IMR-90 (cell line): ENCODE results near the gene POLR3A. TPM values are rescaled to one million over a fixed set of nuclear protein-coding genes. Genes with fewer than 3 reads are reported as not detected.

ENCODE experiments used
- ATAC-seq: fragments of 200-7000 bp; cut with Tn5 transposase; 2 replicates; pipeline ENCODE4 v1.9.1; 2020; ENCODE audit warnings: low read depth, mild to moderate bottlenecking, moderate library complexity
- BruUV-seq: library from RNA; stranded (reverse); fragments of 400-500 nt; replicated peaks from 2 replicates; lab custom pipeline; 2021; lab: Mats Ljungman, UMichigan
- CTCF ChIA-PET: fragments of 300-600 bp; formaldehyde crosslinking; extraction: SDS; loops from one replicate; lab custom pipeline; 2021; ENCODE audit warnings: antibody characterized with exemption; lab: Yijun Ruan, JAX
- POLR2A ChIA-PET: fragments of 300-600 bp; sonication (Branson Sonifier 250); formaldehyde crosslinking; loops from one replicate; lab custom pipeline; 2022; ENCODE audit warnings: antibody characterized with exemption; ENCODE audit not compliant: unreplicated experiment; lab: Charles Lee
- DNase-seq: peaks from one replicate; pipeline ENCODE4 v3.0.0; 2013
- H2AFZ ChIP-seq: replicated peaks from 2 replicates; pipeline ENCODE3; 2013; ENCODE audit warnings: low read length, mild to moderate bottlenecking; ENCODE audit not compliant: poor library complexity
- H2AK5ac ChIP-seq: 2 replicates; pipeline ENCODE4 v1.6.1; 2013; ENCODE audit warnings: low read depth, low read length, inconsistent platforms
- H2AK9ac ChIP-seq: replicated peaks from 2 replicates; pipeline ENCODE3; 2013; ENCODE audit warnings: mild to moderate bottlenecking, low read depth, low read length, moderate library complexity; ENCODE audit not compliant: poor library complexity
- H2BK120ac ChIP-seq: 2 replicates; pipeline ENCODE4 v1.6.1; 2013; ENCODE audit warnings: low read depth, low read length, inconsistent platforms
- H2BK15ac ChIP-seq: 3 replicates; pipeline ENCODE4 v1.6.1; 2013; ENCODE audit warnings: low read depth, low read length, inconsistent platforms
- H2BK20ac ChIP-seq: 2 replicates; pipeline ENCODE4 v1.6.1; 2013; ENCODE audit warnings: low read depth, mild to moderate bottlenecking, inconsistent platforms, low read length, moderate library complexity
- H2BK5ac ChIP-seq: 2 replicates; pipeline ENCODE4 v1.6.1; 2013; ENCODE audit warnings: mild to moderate bottlenecking, low read depth, low read length, inconsistent platforms; ENCODE audit not compliant: poor library complexity, severe bottlenecking
- H3K14ac ChIP-seq: replicated peaks from 2 replicates; pipeline ENCODE4 v1.6.1; 2013; ENCODE audit warnings: low read depth, low read length, inconsistent platforms
- H3K18ac ChIP-seq: 2 replicates; pipeline ENCODE4 v1.6.1; 2013; ENCODE audit warnings: low read depth, low read length, control low read depth
- H3K23ac ChIP-seq: 2 replicates; pipeline ENCODE4 v1.6.1; 2013; ENCODE audit warnings: low read depth, low read length, inconsistent platforms
- H3K27ac ChIP-seq: 2 replicates; pipeline ENCODE4 v1.5.1; 2013; ENCODE audit warnings: mild to moderate bottlenecking, control low read depth, low read length; ENCODE audit not compliant: insufficient read depth
- H3K27me3 ChIP-seq: 2 replicates; pipeline ENCODE4 v1.6.1; 2013; ENCODE audit warnings: low read length; ENCODE audit not compliant: control insufficient read depth, insufficient read depth
- H3K36me3 ChIP-seq: 2 replicates; pipeline ENCODE4 v1.6.1; 2013; ENCODE audit warnings: low read length, mixed read lengths; ENCODE audit not compliant: control insufficient read depth, insufficient read depth
- H3K4ac ChIP-seq: 2 replicates; pipeline ENCODE4 v1.6.1; 2013; ENCODE audit warnings: low read depth, low read length, inconsistent platforms
- H3K4me1 ChIP-seq: 2 replicates; pipeline ENCODE4 v1.6.1; 2013; ENCODE audit warnings: low read length, mixed read lengths; ENCODE audit not compliant: control insufficient read depth, insufficient read depth
- H3K4me2 ChIP-seq: 2 replicates; pipeline ENCODE4 v1.6.1; 2013; ENCODE audit warnings: low read depth, mild to moderate bottlenecking, control low read depth, low read length, moderate library complexity
- H3K4me3 ChIP-seq: 2 replicates; pipeline ENCODE4 v1.5.1; 2013; ENCODE audit warnings: low read depth, mild to moderate bottlenecking, control low read depth, low read length, moderate library complexity; ENCODE audit not compliant: insufficient read depth
- H3K56ac ChIP-seq: 2 replicates; pipeline ENCODE4 v1.6.1; 2013; ENCODE audit warnings: low read length, inconsistent platforms; ENCODE audit not compliant: insufficient read depth; ENCODE audit errors: extremely low read depth
- H3K79me1 ChIP-seq, 2 experiments: 2 replicates each; pipeline ENCODE4 v1.6.1; 2013; ENCODE audit warnings: low read length in 2 of 2, inconsistent platforms in 1 of 2, low read depth in 1 of 2
- H3K9ac ChIP-seq: 2 replicates; pipeline ENCODE4 v1.6.1; 2013; ENCODE audit warnings: low read depth, low read length, control low read depth
- H3K9me1 ChIP-seq: 2 replicates; pipeline ENCODE4 v1.6.1; 2013; ENCODE audit warnings: low read length, inconsistent platforms; ENCODE audit not compliant: insufficient read depth
- H3K9me3 ChIP-seq: 2 replicates; pipeline ENCODE4 v1.6.1; 2013; ENCODE audit warnings: low read length; ENCODE audit not compliant: control insufficient read depth, insufficient read depth
- H4K20me1 ChIP-seq: 2 replicates; pipeline ENCODE4 v1.6.1; 2013; ENCODE audit warnings: low read length, inconsistent platforms; ENCODE audit not compliant: insufficient read depth
- H4K5ac ChIP-seq: 2 replicates; pipeline ENCODE4 v1.6.1; 2013; ENCODE audit warnings: mild to moderate bottlenecking, low read depth, low read length, control low read depth
- H4K8ac ChIP-seq, 2 experiments: 2 replicates each; pipeline ENCODE4 v1.6.1; 2013; ENCODE audit warnings: low read depth in 2 of 2, low read length in 2 of 2, control low read depth in 1 of 2, inconsistent platforms in 1 of 2
- H4K91ac ChIP-seq: 2 replicates; pipeline ENCODE4 v1.6.1; 2013; ENCODE audit warnings: low read depth, low read length, inconsistent platforms; ENCODE audit not compliant: insufficient read depth
- BHLHE40 ChIP-seq: fragments of 150-350 bp; IDR thresholded peaks from 2 replicates; pipeline ENCODE4 v1.6.1; 2016; ENCODE audit warnings: mild to moderate bottlenecking, low read depth, low read length
- CEBPB ChIP-seq: IDR thresholded peaks from 2 replicates; pipeline ENCODE4 v1.6.1; 2012; ENCODE audit warnings: low read depth, low read length, improper control_type of control experiment
- CHD1 ChIP-seq: IDR thresholded peaks from 2 replicates; pipeline ENCODE4 v1.6.1; 2012; ENCODE audit warnings: low read depth, low read length, improper control_type of control experiment
- FOS ChIP-seq: fragments of 150-350 bp; IDR thresholded peaks from 2 replicates; pipeline ENCODE4 v1.6.1; 2016; ENCODE audit warnings: low read depth, low read length
- MAZ ChIP-seq: IDR thresholded peaks from 2 replicates; pipeline ENCODE4 v1.6.1; 2012; ENCODE audit warnings: low read depth, mild to moderate bottlenecking, low read length, improper control_type of control experiment, moderate library complexity, borderline replicate concordance
- RCOR1 ChIP-seq: IDR thresholded peaks from 2 replicates; pipeline ENCODE4 v1.6.1; 2012; ENCODE audit warnings: mild to moderate bottlenecking, low read length, improper control_type of control experiment; ENCODE audit not compliant: insufficient replicate concordance
- WGBS, 2 experiments: methylation state at CpG; one replicate each; pipeline versions ENCODE4 v1.1.5 to v1.1.7; 2013; ENCODE audit warnings: missing lambda C conversion rate in 2 of 2; ENCODE audit not compliant: insufficient read length in 1 of 2; ENCODE audit errors: extremely low coverage in 2 of 2; 5-methylcytosine and 5-hydroxymethylcytosine counted together
- dilution Hi-C: fragments of 300-500 bp; cut with HindIII; formaldehyde crosslinking; loops from one replicate; pipeline ENCODE4 v1.14.3; 2018; ENCODE audit warnings: low sequenced_read_pairs; ENCODE audit not compliant: unreplicated experiment
- in situ Hi-C: fragments of 300-500 bp; cut with MboI; formaldehyde crosslinking; loops from 3 replicates; pipeline ENCODE4 v1.14.3; 2019; ENCODE audit warnings: low sequenced_read_pairs, inconsistent platforms, mixed read lengths
- intact Hi-C: fragments of 100-400 bp; cut with micrococcal nuclease; formaldehyde crosslinking; loops from 2 replicates; pipeline ENCODE4 v1.10.0; 2022
- polyA plus RNA-seq, 3 experiments: library from polyadenylated mRNA; depleted of rRNA; stranded (reverse); fragments of >200 nt; gene quantifications; 2 replicates each; pipeline ENCODE4 v1.2.3, GENCODE V29; 2012; ENCODE audit warnings: low replicate concordance in 1 of 3
- total RNA-seq: library from RNA; depleted of rRNA; stranded (reverse); fragments of >200 nt; gene quantifications from 2 replicates; pipeline ENCODE4 v1.2.3, GENCODE V29; 2012
- TF ChIP-seq, protein P1 (sequence below): fragments of 150-350 bp; IDR thresholded peaks from 2 replicates; pipeline ENCODE4 v1.6.1; 2017; ENCODE audit warnings: mild to moderate bottlenecking, antibody characterized with exemption, low read length, low read depth

Gene POLR3A
- total and polyA plus RNA-seq, 2 of the 4 experiments (the other 2 are of a cell fraction), result 11.9 to 24.4 TPM

DNA sequence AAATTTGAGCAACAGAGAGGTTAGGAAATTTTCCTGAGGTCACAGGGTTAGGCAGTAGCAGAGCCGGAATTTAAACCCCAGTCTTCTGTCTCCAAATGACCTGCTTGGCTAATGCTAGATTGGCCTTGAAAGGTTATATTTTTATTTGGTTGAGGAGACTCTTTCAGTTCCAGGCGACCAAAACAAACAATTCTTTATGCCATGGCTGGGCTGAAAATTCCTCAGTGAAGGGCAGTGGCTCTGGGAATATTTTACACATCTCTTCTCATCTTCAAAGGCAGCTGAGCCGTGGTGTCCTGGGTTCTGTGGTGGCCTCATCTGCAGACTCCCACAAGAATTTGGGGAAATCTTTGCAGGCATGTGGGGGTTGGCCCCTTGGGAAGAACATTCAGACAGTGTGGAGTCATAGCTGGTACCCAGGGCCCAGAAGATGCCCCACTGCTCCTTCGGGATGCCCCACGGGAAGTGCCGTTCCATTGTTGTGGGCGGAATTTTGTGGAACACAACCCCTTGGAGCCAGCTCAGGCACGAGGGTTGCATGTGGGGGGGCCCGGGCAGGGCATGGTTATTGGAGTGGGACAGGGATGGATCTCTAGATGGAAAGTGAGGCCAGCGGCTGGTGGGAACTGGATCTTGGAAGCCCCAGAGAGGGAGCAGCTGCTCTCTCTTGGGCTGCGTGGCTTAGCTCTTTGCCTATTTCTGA lies 37.6 kb upstream of the POLR3A start:
- Histone ChIP-seq H3K14ac (no peak overlapping the region), H4K5ac (no peak overlapping the region), H2BK5ac (no peak overlapping the region), H2AK5ac (no peak overlapping the region), H2AK9ac (no peak overlapping the region), H3K4me3 (no peak overlapping the region), H3K23ac (no peak overlapping the region), H3K4me1 (no peaks in the 10 kb centered on the region), H3K4me2 (no peak overlapping the region), H4K8ac (no peak overlapping the region), H3K56ac (no peak overlapping the region), H3K9ac (no peak overlapping the region), H3K9me3 (no peaks in the 10 kb centered on the region), H3K36me3 (no peaks in the 10 kb centered on the region), H3K79me1 (no peaks in the 10 kb centered on the region), H3K4ac (no peak overlapping the region), H4K20me1 (no peaks in the 10 kb centered on the region), H2BK20ac (no peak overlapping the region), H4K91ac (no peak overlapping the region), H3K9me1 (no peaks in the 10 kb centered on the region; the same call in 1 of the 2 replicates), H3K27me3 (peaks cover 10% of the 10 kb centered on the region), H3K18ac (no peak overlapping the region), H2BK120ac (no peak overlapping the region), H2BK15ac (no peak overlapping the region), H3K27ac (no peak overlapping the region), H2AFZ (no peak overlapping the region)
- ChIA-PET CTCF (no interaction called here), POLR2A (no interaction called here)
- TF ChIP-seq CEBPB (no peak), CHD1 (no peak), MAZ (no peak), RCOR1 (no peak), FOS (no peak), BHLHE40 (no peak)
- TF ChIP-seq, protein P1, sequence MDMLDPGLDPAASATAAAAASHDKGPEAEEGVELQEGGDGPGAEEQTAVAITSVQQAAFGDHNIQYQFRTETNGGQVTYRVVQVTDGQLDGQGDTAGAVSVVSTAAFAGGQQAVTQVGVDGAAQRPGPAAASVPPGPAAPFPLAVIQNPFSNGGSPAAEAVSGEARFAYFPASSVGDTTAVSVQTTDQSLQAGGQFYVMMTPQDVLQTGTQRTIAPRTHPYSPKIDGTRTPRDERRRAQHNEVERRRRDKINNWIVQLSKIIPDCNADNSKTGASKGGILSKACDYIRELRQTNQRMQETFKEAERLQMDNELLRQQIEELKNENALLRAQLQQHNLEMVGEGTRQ, result no peak
- no TSS peak for BruUV-seq
- in situ Hi-C loops (no loop called here), intact Hi-C loops (no loop called here), dilution Hi-C loops (no loop called here)
- 91% methylated on average over 5 of the region's 11 CpGs; no CpG with 5 or more reads in 1 of the 2 experiments for WGBS, 2 experiments
- ATAC-seq, result no peak
- no peak for DNase-seq
